Measurements from ENCODE around the gene ADIPOR2. TPM values are rescaled to one million over a fixed set of nuclear protein-coding genes. Genes with fewer than 3 reads are reported as not detected.

Gene ADIPOR2
- polyA plus RNA-seq, 3 donors = 3.9 to 14.6 (median 6.2) TPM

DNA sequence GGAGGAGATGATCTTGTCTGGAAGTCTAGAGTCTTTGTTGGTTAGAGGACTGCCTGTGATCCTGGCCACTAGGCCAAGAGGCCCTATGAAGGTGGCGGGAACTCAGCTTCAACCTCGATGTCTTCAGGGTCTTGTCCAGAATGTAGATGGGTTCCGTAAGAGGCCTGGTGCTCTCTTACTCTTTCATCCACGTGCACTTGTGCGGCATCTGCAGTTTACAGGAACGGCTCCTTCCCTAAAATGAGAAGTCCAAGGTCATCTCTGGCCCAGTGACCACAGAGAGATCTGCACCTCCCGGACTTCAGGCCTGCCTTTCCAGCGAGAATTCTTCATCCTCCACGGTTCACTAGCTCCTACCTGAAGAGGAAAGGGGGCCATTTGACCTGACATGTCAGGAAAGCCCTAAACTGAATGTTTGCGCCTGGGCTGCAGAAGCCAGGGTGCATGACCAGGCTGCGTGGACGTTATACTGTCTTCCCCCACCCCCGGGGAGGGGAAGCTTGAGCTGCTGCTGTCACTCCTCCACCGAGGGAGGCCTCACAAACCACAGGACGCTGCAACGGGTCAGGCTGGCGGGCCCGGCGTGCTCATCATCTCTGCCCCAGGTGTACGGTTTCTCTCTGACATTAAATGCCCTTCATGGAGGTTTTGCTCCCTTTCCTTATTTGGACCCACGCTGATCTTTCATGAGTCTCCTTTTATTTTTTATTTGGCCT lies 44.1 kb upstream of the ADIPOR2 start:
- peak in 2 of 3 donors; percentile 16 to 32 for DNase-seq
- 36% methylated on average over 16 of the region's 21 CpGs for WGBS (ENCODE audit: insufficient coverage)
- Histone ChIP-seq H3K27ac (ENCODE audit: low read depth in 1 of 2, low read length in 2 of 2) (no peak overlapping the region), H3K36me3 (replicated peaks in 1 of 2; ENCODE audit: control insufficient read depth in 1 of 2, insufficient read depth in 2 of 2, low read length in 2 of 2) (no peaks in the 10 kb centered on the region), H3K27me3 (ENCODE audit: control insufficient read depth in 2 of 2, insufficient read depth in 2 of 2, low read length in 2 of 2) (no peaks in the 10 kb centered on the region), H3K4me2 (replicated peaks; ENCODE audit: extremely low read depth, low read length, poor library complexity, severe bottlenecking) (peak overlapping the region; percentile 47), H3K9me3 (replicated peaks in 1 of 2; ENCODE audit: control insufficient read depth in 1 of 2, insufficient read depth in 1 of 2, low read length in 2 of 2) (no peaks in the 10 kb centered on the region), H4K20me1 (ENCODE audit: insufficient read depth, low read length) (no peaks in the 10 kb centered on the region), H3K9ac (ENCODE audit: insufficient read depth, low read length, poor library complexity, severe bottlenecking) (no peak overlapping the region), H3K4me3 (replicated peaks in 1 of 3; ENCODE audit: low read depth in 2 of 3, low read length in 3 of 3) (peak overlapping the region in 1 of 3 experiments; percentile 23), H3K79me2 (ENCODE audit: insufficient read depth, low read length) (no peaks in the 10 kb centered on the region), H2AFZ (ENCODE audit: insufficient read depth, low read depth, low read length, poor library complexity, severe bottlenecking) (peak overlapping the region; percentile 66), H3K4me1 (ENCODE audit: control insufficient read depth in 1 of 2, insufficient read depth in 2 of 2, low read length in 2 of 2) (peaks cover 13 to 16% of the 10 kb centered on the region in 2 donors)
- Mint-ChIP-seq H3K27me3 (ENCODE audit: low read depth in 3 of 3) (peaks cover 0 to 2% (median 0%) of the 10 kb centered on the region in 3 donors), H3K9me3 (peaks cover 0 to 1% (median 0%) of the 10 kb centered on the region in 7 donors), H3K27ac (peak overlapping the region in 1 of 7 donors; percentile 10), H3K4me1 (peaks cover 28% of the 10 kb centered on the region), H3K36me3 (peaks cover 21 to 25% of the 10 kb centered on the region in 2 donors), H3K4me3 (peak overlapping the region; percentile 40 to 58)
- TF ChIP-seq, protein P1, sequence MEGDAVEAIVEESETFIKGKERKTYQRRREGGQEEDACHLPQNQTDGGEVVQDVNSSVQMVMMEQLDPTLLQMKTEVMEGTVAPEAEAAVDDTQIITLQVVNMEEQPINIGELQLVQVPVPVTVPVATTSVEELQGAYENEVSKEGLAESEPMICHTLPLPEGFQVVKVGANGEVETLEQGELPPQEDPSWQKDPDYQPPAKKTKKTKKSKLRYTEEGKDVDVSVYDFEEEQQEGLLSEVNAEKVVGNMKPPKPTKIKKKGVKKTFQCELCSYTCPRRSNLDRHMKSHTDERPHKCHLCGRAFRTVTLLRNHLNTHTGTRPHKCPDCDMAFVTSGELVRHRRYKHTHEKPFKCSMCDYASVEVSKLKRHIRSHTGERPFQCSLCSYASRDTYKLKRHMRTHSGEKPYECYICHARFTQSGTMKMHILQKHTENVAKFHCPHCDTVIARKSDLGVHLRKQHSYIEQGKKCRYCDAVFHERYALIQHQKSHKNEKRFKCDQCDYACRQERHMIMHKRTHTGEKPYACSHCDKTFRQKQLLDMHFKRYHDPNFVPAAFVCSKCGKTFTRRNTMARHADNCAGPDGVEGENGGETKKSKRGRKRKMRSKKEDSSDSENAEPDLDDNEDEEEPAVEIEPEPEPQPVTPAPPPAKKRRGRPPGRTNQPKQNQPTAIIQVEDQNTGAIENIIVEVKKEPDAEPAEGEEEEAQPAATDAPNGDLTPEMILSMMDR (IDR thresholded peaks at IDR 0.05) = no peak
- intact Hi-C loops (cut with micrococcal nuclease) = no loop called here

DNA sequence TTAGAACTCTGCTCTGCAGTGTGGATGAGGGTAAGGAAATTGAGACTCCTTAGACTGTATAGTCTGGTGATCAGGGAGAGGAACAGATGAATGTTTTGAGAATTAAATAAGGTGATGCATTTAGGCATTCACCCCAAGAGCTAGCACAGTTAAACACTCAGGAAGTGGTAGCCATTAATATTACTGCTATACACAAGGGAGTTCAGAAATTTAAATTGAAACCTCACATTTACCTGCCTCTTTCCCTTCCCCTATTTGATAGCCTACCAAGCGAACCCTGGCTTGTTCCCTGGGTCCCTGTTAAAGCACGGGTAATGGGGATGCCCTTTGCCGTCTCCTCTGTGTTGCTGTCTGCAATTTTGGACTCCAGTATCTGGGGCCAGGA lies 43.6 kb upstream of the ADIPOR2 start:
- H3K27me3 Mint-ChIP-seq (ENCODE audit: low read depth in 3 of 3) = peaks cover 0 to 2% (median 0%) of the 10 kb centered on the region in 3 donors
- peak overlapping the region in 1 of 2 donors; percentile 41 for H3K4me3 Mint-ChIP-seq
- H3K4me3 ChIP-seq (replicated peaks in 1 of 3; ENCODE audit: low read depth in 2 of 3, low read length in 3 of 3) = no peak overlapping the region
- H3K27me3 ChIP-seq (ENCODE audit: control insufficient read depth in 2 of 2, insufficient read depth in 2 of 2, low read length in 2 of 2) = no peaks in the 10 kb centered on the region
- H3K9me3 ChIP-seq (replicated peaks in 1 of 2; ENCODE audit: control insufficient read depth in 1 of 2, insufficient read depth in 1 of 2, low read length in 2 of 2) = no peaks in the 10 kb centered on the region
- no peak for DNase-seq
- no peaks in the 10 kb centered on the region for H4K20me1 ChIP-seq (ENCODE audit: insufficient read depth, low read length)
- H3K27ac ChIP-seq (ENCODE audit: low read depth in 1 of 2, low read length in 2 of 2) = no peak overlapping the region
- H3K9ac ChIP-seq (ENCODE audit: insufficient read depth, low read length, poor library complexity, severe bottlenecking) = no peak overlapping the region
- peak overlapping the region in 1 of 7 donors; percentile 32 for H3K27ac Mint-ChIP-seq
- peaks cover 0 to 1% (median 0%) of the 10 kb centered on the region in 7 donors for H3K9me3 Mint-ChIP-seq
- peak overlapping the region; percentile 47 for H3K4me2 ChIP-seq (replicated peaks; ENCODE audit: extremely low read depth, low read length, poor library complexity, severe bottlenecking)
- H3K4me1 ChIP-seq (ENCODE audit: control insufficient read depth in 1 of 2, insufficient read depth in 2 of 2, low read length in 2 of 2) = peaks cover 13 to 16% of the 10 kb centered on the region in 2 donors
- peaks cover 28% of the 10 kb centered on the region for H3K4me1 Mint-ChIP-seq
- TF ChIP-seq, protein P1 (IDR thresholded peaks at IDR 0.05) = no peak
- no peaks in the 10 kb centered on the region for H3K36me3 ChIP-seq (replicated peaks in 1 of 2; ENCODE audit: control insufficient read depth in 1 of 2, insufficient read depth in 2 of 2, low read length in 2 of 2)
- intact Hi-C loops (cut with micrococcal nuclease) = no loop called here
- peak overlapping the region; percentile 66 for H2AFZ ChIP-seq (ENCODE audit: insufficient read depth, low read depth, low read length, poor library complexity, severe bottlenecking)
- no peaks in the 10 kb centered on the region for H3K79me2 ChIP-seq (ENCODE audit: insufficient read depth, low read length)
- H3K36me3 Mint-ChIP-seq = peaks cover 17 to 25% of the 10 kb centered on the region in 2 donors
- WGBS (ENCODE audit: insufficient coverage) = no CpG with 5 or more reads among the region's 3 CpGs
